VCaP (cell line): ENCODE measurements around the gene ATG4A.

Experiments used
- H3K27ac ChIP-seq: fragments of 450-650 bp; 2 replicates; pipeline ENCODE4 v1.5.1; 2017
- TF ChIP-seq, protein P1 (sequence below): fragments of 450-650 bp; conservative IDR thresholded peaks from 2 replicates; pipeline ENCODE4 v1.5.1; 2017; ENCODE audit warnings: mild to moderate bottlenecking, moderate library complexity

The ATG4A gene

DNA sequence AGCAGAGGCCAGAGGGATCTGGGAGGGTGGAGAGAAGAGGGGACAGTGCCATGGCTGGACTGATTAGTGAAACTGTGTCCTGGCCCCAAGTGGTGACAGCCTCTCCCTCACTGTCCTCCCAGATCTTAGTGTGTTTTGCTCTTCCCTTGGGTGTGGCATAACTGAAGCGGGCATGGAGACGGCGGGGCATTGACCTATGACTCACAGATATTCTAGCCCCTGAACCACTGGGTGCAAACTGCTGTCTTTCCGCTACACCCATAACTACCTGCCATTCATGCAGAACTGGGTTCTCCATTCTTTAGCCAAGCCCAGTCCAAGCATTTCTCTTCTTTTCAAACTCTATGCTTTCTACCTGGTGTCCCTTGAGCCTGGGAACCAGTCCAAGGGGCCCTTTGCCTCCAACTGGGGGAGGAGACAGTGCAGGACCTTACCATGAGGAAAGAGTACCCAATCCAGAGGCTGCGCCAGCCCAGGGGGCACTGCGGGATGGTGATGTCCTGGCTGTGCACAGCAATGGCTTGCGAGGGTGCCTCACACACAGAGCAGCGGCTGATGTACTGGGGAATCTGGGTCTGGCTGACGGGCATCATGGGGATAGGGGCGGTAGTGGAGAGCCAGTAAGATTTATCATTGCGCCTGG, 67.6 kb downstream of the ATG4A start:
- no peak overlapping the region for H3K27ac ChIP-seq
- TF ChIP-seq, protein P1, sequence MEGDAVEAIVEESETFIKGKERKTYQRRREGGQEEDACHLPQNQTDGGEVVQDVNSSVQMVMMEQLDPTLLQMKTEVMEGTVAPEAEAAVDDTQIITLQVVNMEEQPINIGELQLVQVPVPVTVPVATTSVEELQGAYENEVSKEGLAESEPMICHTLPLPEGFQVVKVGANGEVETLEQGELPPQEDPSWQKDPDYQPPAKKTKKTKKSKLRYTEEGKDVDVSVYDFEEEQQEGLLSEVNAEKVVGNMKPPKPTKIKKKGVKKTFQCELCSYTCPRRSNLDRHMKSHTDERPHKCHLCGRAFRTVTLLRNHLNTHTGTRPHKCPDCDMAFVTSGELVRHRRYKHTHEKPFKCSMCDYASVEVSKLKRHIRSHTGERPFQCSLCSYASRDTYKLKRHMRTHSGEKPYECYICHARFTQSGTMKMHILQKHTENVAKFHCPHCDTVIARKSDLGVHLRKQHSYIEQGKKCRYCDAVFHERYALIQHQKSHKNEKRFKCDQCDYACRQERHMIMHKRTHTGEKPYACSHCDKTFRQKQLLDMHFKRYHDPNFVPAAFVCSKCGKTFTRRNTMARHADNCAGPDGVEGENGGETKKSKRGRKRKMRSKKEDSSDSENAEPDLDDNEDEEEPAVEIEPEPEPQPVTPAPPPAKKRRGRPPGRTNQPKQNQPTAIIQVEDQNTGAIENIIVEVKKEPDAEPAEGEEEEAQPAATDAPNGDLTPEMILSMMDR = no peak

GRCh38 chrX:108160309-108160708, 68.7 kb downstream of the ATG4A start:
- TF ChIP-seq, protein P1 = no peak
- no peak overlapping the region for H3K27ac ChIP-seq

DNA sequence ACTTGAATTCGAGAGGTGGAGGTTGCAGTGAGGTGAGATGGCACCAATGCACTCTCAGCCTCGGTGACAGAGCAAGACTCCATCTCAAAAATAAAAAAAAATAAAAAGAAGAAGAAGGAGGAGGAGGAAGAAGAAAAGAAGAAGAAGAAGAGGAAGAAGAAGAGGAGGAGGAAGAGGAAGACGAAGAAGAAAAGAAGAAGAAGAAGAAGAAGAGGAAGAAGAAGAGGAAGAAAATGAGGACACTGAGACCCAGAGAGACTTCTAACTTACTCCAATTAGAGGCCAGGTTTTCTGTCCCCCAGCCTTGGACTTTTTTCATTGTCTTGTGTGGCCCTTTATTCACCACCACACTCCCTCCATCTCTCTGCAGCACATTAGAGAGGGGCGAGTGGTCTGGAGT, 70.7 kb downstream of the ATG4A start:
- no peak overlapping the region for H3K27ac ChIP-seq
- TF ChIP-seq, protein P1 = no peak

DNA sequence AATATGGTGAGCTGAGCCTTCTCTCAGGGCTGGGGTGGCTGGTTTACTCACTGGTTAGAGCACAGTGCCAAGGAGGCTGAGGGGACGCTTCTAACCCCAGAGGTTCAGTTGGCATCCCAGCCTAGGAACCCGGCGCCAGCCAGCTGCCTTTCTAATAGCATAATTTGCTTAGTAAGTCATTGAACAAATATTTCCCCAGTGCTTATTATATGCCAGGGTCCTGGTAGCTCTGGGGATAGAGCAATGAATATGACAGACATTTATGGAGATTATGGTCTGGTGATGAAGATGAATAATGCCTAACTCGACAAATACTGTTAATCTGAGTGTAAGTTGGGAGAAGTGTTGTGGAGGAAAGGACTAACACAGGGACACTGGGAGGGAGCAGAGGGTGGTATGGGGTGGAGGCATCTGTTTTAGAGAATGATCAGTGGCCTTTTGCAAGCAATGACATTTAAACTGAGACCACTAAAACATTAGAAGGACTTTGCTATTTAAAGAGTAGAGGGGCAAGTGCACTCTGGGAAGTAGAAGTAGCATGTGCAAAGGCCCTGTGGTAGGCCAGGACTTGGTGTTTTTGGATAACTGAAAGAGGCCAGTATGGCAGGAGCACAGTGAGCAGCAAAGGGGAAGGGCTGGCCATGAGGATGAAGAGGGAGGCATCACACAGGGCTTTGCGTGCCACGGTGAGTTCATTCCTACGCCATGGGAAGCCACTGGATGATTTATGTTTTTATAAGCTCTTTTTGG, 71.9 kb downstream of the ATG4A start:
- TF ChIP-seq, protein P1 = no peak
- no peak overlapping the region for H3K27ac ChIP-seq

GRCh38 chrX:108165383-108166111, 74.0 kb downstream of the ATG4A start:
- TF ChIP-seq, protein P1 = peak; percentile 41
- H3K27ac ChIP-seq = no peak overlapping the region

DNA sequence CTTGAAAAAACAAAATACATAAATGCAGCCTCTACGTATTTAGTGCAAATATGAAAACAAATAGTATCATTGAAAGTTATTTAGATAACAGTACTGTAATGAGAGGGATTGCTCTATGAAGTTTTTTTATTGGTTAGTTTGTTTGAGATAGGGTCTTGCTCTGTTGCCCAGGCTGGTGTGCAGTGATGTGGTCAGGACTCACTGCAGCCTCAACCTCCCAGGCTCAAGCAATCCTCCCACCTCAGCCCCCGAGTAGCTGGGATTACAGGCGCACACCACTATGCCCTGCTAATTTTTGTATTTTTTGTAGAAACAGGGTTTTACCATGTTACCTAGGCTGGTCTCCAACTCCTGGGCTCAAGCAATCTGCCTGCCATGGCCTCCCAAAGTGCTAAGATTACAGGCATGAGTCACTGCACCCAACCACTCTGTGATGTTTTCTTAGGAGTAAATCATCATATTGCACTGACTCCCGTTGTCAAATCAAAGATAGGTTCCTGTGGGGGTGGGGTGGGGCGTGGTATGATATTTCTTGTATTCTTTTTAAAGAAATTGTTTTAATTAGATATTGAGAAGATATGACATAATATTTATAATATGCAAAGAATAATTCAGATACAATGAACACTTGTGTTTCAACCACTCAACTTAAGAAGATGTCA, 75.8 kb downstream of the ATG4A start:
- TF ChIP-seq, protein P1 = no peak

More for the DNA sequence above, 75.8 kb downstream of the ATG4A start:
- H3K27ac ChIP-seq = no peak overlapping the region
